Measurements from ENCODE around the gene DBNL.

DBNL gene

DNA sequence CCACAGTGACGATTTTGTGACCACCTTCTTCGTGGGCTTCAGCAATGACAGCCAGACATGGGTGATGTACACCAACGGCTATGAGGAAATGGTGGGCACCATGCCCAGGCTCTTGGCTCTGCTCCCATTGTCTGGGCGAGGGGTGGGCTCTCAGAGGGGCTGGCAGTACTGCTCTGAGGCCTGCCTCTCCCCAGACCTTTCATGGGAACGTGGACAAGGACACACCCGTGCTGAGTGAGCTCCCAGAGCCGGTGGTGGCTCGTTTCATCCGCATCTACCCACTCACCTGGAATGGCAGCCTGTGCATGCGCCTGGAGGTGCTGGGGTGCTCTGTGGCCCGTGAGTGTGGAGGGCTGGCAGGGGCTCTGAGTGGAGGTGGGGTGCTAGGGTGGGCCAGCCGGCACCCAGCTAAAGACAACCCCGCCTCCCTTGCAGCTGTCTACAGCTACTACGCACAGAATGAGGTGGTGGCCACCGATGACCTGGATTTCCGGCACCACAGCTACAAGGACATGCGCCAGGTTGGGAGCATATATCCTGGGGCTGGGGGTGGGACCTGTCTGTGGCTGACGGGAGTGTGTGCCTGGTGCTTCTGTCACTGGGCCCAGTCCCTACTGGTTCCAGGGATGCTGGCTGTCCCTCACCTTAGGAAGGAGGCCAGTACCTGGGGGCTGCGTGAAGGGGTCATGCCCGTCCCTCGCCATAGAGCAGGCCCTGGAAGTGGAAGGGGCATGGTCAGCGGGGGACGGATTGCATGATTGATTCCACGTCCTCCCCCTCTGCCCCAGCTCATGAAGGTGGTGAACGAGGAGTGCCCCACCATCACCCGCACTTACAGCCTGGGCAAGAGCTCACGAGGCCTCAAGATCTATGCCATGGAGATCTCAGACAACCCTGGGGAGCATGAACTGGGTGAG lies 66.5 kb downstream of the DBNL start:
- 89% methylated on average over 27 of the region's 27 CpGs for WGBS
- H3K4me3 ChIP-seq (ENCODE audit: low read length), result no peak overlapping the region
- no peaks in the 10 kb centered on the region for H3K9me3 ChIP-seq (ENCODE audit: insufficient read depth, low read depth, low read length)
- H3K4me1 ChIP-seq (ENCODE audit: insufficient read depth, low read length), result 0 out of 2 replicates have a peak, but pooled peaks cover 6% of the 10 kb centered on the region
- H3K9ac ChIP-seq (ENCODE audit: low read depth, low read length), result no peak overlapping the region
- no peaks in the 10 kb centered on the region for H3K27me3 ChIP-seq (ENCODE audit: insufficient read depth, low read length)
- no peak overlapping the region for H3K27ac ChIP-seq (ENCODE audit: low read depth, low read length)
- H3K36me3 ChIP-seq (ENCODE audit: insufficient read depth, low read length), result peaks cover 40% of the 10 kb centered on the region
